Stimulated activated naive CD4-positive, alpha-beta T cell (primary cell): Measurements from ENCODE around the gene CPEB3.
"Not testable (repeated sequence)": the region's sequence is repeated elsewhere in the genome, so short reads cannot be mapped to it uniquely, and the experiment has no call there.

ENCODE experiments used
- DNase-seq, 6 experiments: peaks; one replicate each; lab custom pipeline; 2025; lab: John Stamatoyannopoulos, UW

CPEB3 gene

GRCh38 chr10:92031580-92031979, 259.3 kb downstream of the CPEB3 start:
- no peak for DNase-seq

- DNase-seq: no peak
Measured at GRCh38 chr10:92027141-92027540, 263.7 kb downstream of the CPEB3 start.

GRCh38 chr10:92025340-92025739, 265.5 kb downstream of the CPEB3 start:
- DNase-seq: not testable (repeated sequence)

- no peak for DNase-seq
Measured at GRCh38 chr10:92024700-92025099, 266.2 kb downstream of the CPEB3 start.

GRCh38 chr10:92014620-92015019, 276.3 kb downstream of the CPEB3 start:
- no peak for DNase-seq

GRCh38 chr10:92011560-92012214, 279.2 kb downstream of the CPEB3 start:
- DNase-seq: no peak

- DNase-seq: no peak
Measured at GRCh38 chr10:92010047-92010735, 280.7 kb downstream of the CPEB3 start.

- no peak for DNase-seq
Measured at GRCh38 chr10:92009445-92009844, 281.4 kb downstream of the CPEB3 start.

GRCh38 chr10:92005978-92006377, 284.9 kb downstream of the CPEB3 start:
- no peak for DNase-seq

GRCh38 chr10:92003258-92003657, 287.6 kb downstream of the CPEB3 start:
- DNase-seq: no peak

- DNase-seq: no peak
Measured at GRCh38 chr10:92001995-92002394, 288.9 kb downstream of the CPEB3 start.

GRCh38 chr10:92001581-92001980, 289.3 kb downstream of the CPEB3 start:
- DNase-seq: no peak
